ENCODE results near the gene PAIP1.
"Not testable (repeated sequence)": the region's sequence is repeated elsewhere in the genome, so short reads cannot be mapped to it uniquely, and the experiment has no call there.

The PAIP1 gene

GRCh38 chr5:43554497-43554896, 2.4 kb downstream of the PAIP1 start:
- ChIA-PET POLR2A (interaction anchor here (2.4 to 2.8 kb wide), 2 partner anchors 39 to 70 kb away, joined by 11 to 13 read pairs; partner anchors contain the start of genes C5orf34 and TMEM267), CTCF (no interaction called here)
- no peak for DNase-seq (ENCODE audit: extremely low spot score)
- TF ChIP-seq PKNOX1 (IDR thresholded peaks at IDR 0.05) (no peak), NFRKB (IDR thresholded peaks at IDR 0.05) (no peak), ARNT (IDR thresholded peaks at IDR 0.05) (no peak), TARDBP (IDR thresholded peaks at IDR 0.05) (no peak), HDGF (IDR thresholded peaks at IDR 0.05; ENCODE audit: borderline replicate concordance) (no peak), LEF1 (IDR thresholded peaks at IDR 0.05; ENCODE audit: borderline replicate concordance) (no peak), L3MBTL2 (conservative IDR thresholded peaks at IDR 0.05) (no peak), ELF4 (IDR thresholded peaks at IDR 0.05) (no peak), BHLHE40 (IDR thresholded peaks at IDR 0.05; ENCODE audit: borderline replicate concordance) (no peak), SP1 (IDR thresholded peaks at IDR 0.05) (no peak), CTBP1 (IDR thresholded peaks at IDR 0.05; ENCODE audit: borderline replicate concordance) (no peak), SUZ12 (IDR thresholded peaks at IDR 0.05) (no peak), ZNF384 (IDR thresholded peaks at IDR 0.05) (no peak)

- ChIA-PET POLR2A (interaction anchor here (1.0 kb wide), 1 partner anchor 70 kb away, joined by 4 read pairs; the partner anchor contains the start of gene TMEM267), CTCF (no interaction called here)
- no peak for DNase-seq (ENCODE audit: extremely low spot score)
- no peak for TF ChIP-seq ARNT (IDR thresholded peaks at IDR 0.05)
- no peak for TF ChIP-seq SUZ12 (IDR thresholded peaks at IDR 0.05)
- no peak for TF ChIP-seq L3MBTL2 (conservative IDR thresholded peaks at IDR 0.05)
- no peak for TF ChIP-seq ZNF384 (IDR thresholded peaks at IDR 0.05)
- no peak for TF ChIP-seq BHLHE40 (IDR thresholded peaks at IDR 0.05; ENCODE audit: borderline replicate concordance)
- no peak for TF ChIP-seq HDGF (IDR thresholded peaks at IDR 0.05; ENCODE audit: borderline replicate concordance)
- no peak for TF ChIP-seq NFRKB (IDR thresholded peaks at IDR 0.05)
- no peak for TF ChIP-seq ELF4 (IDR thresholded peaks at IDR 0.05)
- no peak for TF ChIP-seq FOXA1 (IDR thresholded peaks at IDR 0.05)
- no peak for TF ChIP-seq LEF1 (IDR thresholded peaks at IDR 0.05; ENCODE audit: borderline replicate concordance)
- TF ChIP-seq CTBP1 (IDR thresholded peaks at IDR 0.05; ENCODE audit: borderline replicate concordance), result no peak
Observed at GRCh38 chr5:43553381-43553780, 3.5 kb downstream of the PAIP1 start.

- TF ChIP-seq HDGF (IDR thresholded peaks at IDR 0.05; ENCODE audit: borderline replicate concordance) (no peak), L3MBTL2 (conservative IDR thresholded peaks at IDR 0.05) (no peak), FOXM1 (IDR thresholded peaks at IDR 0.05; ENCODE audit: borderline replicate concordance) (no peak), ZNF384 (IDR thresholded peaks at IDR 0.05) (no peak), SP1 (IDR thresholded peaks at IDR 0.05) (no peak), FOXA1 (IDR thresholded peaks at IDR 0.05) (no peak), CTBP1 (IDR thresholded peaks at IDR 0.05; ENCODE audit: borderline replicate concordance) (no peak), ARNT (IDR thresholded peaks at IDR 0.05) (no peak), LEF1 (IDR thresholded peaks at IDR 0.05; ENCODE audit: borderline replicate concordance) (no peak)
- ChIA-PET POLR2A (no interaction called here), CTCF (no interaction called here)
- DNase-seq (ENCODE audit: extremely low spot score), result no peak
Observed at GRCh38 chr5:43551731-43552130, 5.1 kb downstream of the PAIP1 start.

GRCh38 chr5:43549272-43549671, 7.6 kb downstream of the PAIP1 start:
- CTCF ChIA-PET; POLR2A ChIA-PET; DNase-seq (ENCODE audit: extremely low spot score): not testable (repeated sequence)

GRCh38 chr5:43548358-43548757, 8.5 kb downstream of the PAIP1 start:
- ChIA-PET POLR2A (no interaction called here), CTCF (no interaction called here)
- no peak for DNase-seq (ENCODE audit: extremely low spot score)
- TF ChIP-seq HDGF (IDR thresholded peaks at IDR 0.05; ENCODE audit: borderline replicate concordance), result no peak

GRCh38 chr5:43547532-43547931, 9.3 kb downstream of the PAIP1 start:
- ChIA-PET CTCF (no interaction called here), POLR2A (no interaction called here)
- TF ChIP-seq FOXM1 (IDR thresholded peaks at IDR 0.05; ENCODE audit: borderline replicate concordance), result no peak
- TF ChIP-seq FOXK2 (IDR thresholded peaks at IDR 0.05), result no peak
- TF ChIP-seq ELF4 (IDR thresholded peaks at IDR 0.05), result no peak
- no peak for TF ChIP-seq FOXA1 (IDR thresholded peaks at IDR 0.05)
- DNase-seq (ENCODE audit: extremely low spot score), result no peak

- CTCF ChIA-PET, result interaction anchor here (0.7 kb wide), 1 partner anchor 9 kb away, joined by 11 read pairs; no protein-coding TSS in a partner anchor
- POLR2A ChIA-PET, result no interaction called here
- no peak for DNase-seq (ENCODE audit: extremely low spot score)
- TF ChIP-seq LEF1 (IDR thresholded peaks at IDR 0.05; ENCODE audit: borderline replicate concordance), result no peak
- no peak for TF ChIP-seq BHLHE40 (IDR thresholded peaks at IDR 0.05; ENCODE audit: borderline replicate concordance)
Observed at GRCh38 chr5:43543434-43543833, 13.4 kb downstream of the PAIP1 start.

GRCh38 chr5:43540746-43541145, 16.1 kb downstream of the PAIP1 start:
- POLR2A ChIA-PET, result interaction anchor here (1.7 kb wide), 1 partner anchor 26 kb away, joined by 5 read pairs; the partner anchor contains the start of gene C5orf34
- DNase-seq (ENCODE audit: extremely low spot score), result no peak
- TF ChIP-seq HDGF (IDR thresholded peaks at IDR 0.05; ENCODE audit: borderline replicate concordance) (no peak), ARNT (IDR thresholded peaks at IDR 0.05) (no peak), CTBP1 (IDR thresholded peaks at IDR 0.05; ENCODE audit: borderline replicate concordance) (no peak), FOXA1 (IDR thresholded peaks at IDR 0.05) (no peak), NFRKB (IDR thresholded peaks at IDR 0.05) (no peak), LEF1 (IDR thresholded peaks at IDR 0.05; ENCODE audit: borderline replicate concordance) (no peak), ELF4 (IDR thresholded peaks at IDR 0.05) (no peak)
- CTCF ChIA-PET, result no interaction called here

GRCh38 chr5:43536972-43537371, 19.9 kb downstream of the PAIP1 start:
- ChIA-PET CTCF (no interaction called here), POLR2A (no interaction called here)
- no peak for TF ChIP-seq FOXK2 (IDR thresholded peaks at IDR 0.05)
- no peak for TF ChIP-seq ARNT (IDR thresholded peaks at IDR 0.05)
- no peak for TF ChIP-seq CTBP1 (IDR thresholded peaks at IDR 0.05; ENCODE audit: borderline replicate concordance)
- no peak for TF ChIP-seq TARDBP (IDR thresholded peaks at IDR 0.05)
- TF ChIP-seq ELF4 (IDR thresholded peaks at IDR 0.05), result no peak
- no peak for TF ChIP-seq L3MBTL2 (conservative IDR thresholded peaks at IDR 0.05)
- TF ChIP-seq FOXM1 (IDR thresholded peaks at IDR 0.05; ENCODE audit: borderline replicate concordance), result no peak
- no peak for TF ChIP-seq SUZ12 (IDR thresholded peaks at IDR 0.05)
- no peak for TF ChIP-seq FOXA1 (IDR thresholded peaks at IDR 0.05)
- TF ChIP-seq NFRKB (IDR thresholded peaks at IDR 0.05), result no peak
- TF ChIP-seq ZNF384 (IDR thresholded peaks at IDR 0.05), result no peak
- TF ChIP-seq BHLHE40 (IDR thresholded peaks at IDR 0.05; ENCODE audit: borderline replicate concordance), result no peak
- no peak for DNase-seq (ENCODE audit: extremely low spot score)

Measured in HEK293T (cell line).